Type B pancreatic cell (in vitro differentiated cells): ENCODE measurements around the gene MRPL40. TPM values are rescaled to one million over a fixed set of nuclear protein-coding genes. Genes with fewer than 3 reads are reported as not detected.

Source experiments
- DNase-seq: peaks from one replicate; pipeline ENCODE4 v3.0.0; 2021; ENCODE audit warnings: mixed read lengths; ENCODE audit not compliant: unreplicated experiment; ENCODE audit errors: extremely low spot score
- H3K27ac Mint-ChIP-seq: 2 replicates; pipeline ENCODE4 v1.8.0; 2021; ENCODE audit warnings: mild to moderate bottlenecking, mixed read lengths
- H3K27me3 Mint-ChIP-seq: 2 replicates; pipeline ENCODE4 v1.8.0; 2021; ENCODE audit warnings: mixed read lengths
- H3K36me3 Mint-ChIP-seq: 2 replicates; pipeline ENCODE4 v1.8.0; 2021; ENCODE audit warnings: mixed read lengths
- H3K4me1 Mint-ChIP-seq: one replicate; pipeline ENCODE4 v1.8.0; 2021; ENCODE audit warnings: mixed read lengths; ENCODE audit not compliant: unreplicated experiment
- H3K4me3 Mint-ChIP-seq: 2 replicates; pipeline ENCODE4 v1.8.0; 2021; ENCODE audit warnings: mild to moderate bottlenecking, mixed read lengths
- H3K9me3 Mint-ChIP-seq: 2 replicates; pipeline ENCODE4 v1.8.0; 2021; ENCODE audit warnings: mixed read lengths
- long read RNA-seq: library from polyadenylated mRNA; unstranded; transcript quantifications from one replicate; pipeline ENCODE4 v2.0.0, GENCODE V29; 2020
- total RNA-seq: library from RNA; stranded (reverse); gene quantifications from 2 replicates; pipeline ENCODE4 v1.2.1, GENCODE V29; 2021; ENCODE audit warnings: low replicate concordance
- TF ChIP-seq, protein P1 (sequence below): fragments of 200-600 bp; sonication (generic); conservative IDR thresholded peaks from 2 replicates; pipeline ENCODE4 v1.5.0; 2021; ENCODE audit warnings: antibody characterized with exemption, mild to moderate bottlenecking

The MRPL40 gene
- 21.4 and 24.7 TPM in 2 replicates for total RNA-seq
- long read RNA-seq, transcript MRPL40-201 (4 exons, 1,387 nt): major isoform, 19 of 23 reads
- long read RNA-seq, partial matches to known transcripts: 0 of 23 reads
- long read RNA-seq, other reads (novel, unspliced or antisense): 2 of 23 reads

DNA sequence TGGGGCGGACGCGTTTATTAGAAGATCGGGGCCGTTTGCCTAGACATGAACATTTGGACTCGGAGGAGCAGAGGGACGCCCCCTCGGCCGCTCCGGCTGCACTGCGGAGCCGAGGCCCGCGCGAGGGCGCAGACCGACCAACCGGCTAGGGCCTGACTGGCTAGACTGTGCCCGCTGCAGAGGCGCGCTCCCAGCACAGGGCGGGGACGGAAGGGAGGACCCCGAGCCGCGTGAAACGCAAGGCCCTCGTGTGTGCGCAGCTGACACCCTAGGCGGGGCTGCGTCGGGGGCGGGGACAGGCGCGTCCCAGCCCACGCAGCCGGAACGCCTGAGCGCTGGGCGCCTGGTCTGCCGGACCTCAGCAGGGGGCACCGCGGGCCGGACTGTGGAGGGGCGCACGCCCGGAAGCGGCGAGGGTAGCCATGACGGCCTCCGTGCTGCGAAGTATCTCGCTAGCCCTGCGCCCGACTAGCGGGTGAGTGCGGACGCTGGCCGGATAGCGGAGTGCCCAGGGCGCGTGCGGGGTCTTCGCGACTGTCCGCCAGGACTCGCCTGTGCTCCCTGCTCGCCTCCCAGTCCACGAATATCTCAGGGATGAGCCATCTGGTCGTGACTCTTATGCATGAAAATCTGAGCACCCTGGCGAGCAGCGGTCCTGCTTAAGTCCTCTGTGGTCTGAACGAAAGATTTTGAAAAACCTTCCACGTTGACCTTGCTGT, at the start of gene MRPL40:
Gene MRPL40, plus strand, starts transcription at position 413 of the 719 bp plus-strand sequence. Its CDS starts 10 bp downstream, at position 423.
- Mint-ChIP-seq H3K27ac (peak within 1 kb of the TSS; percentile 87), H3K36me3 (peaks cover 5% of the 10 kb centered on the region), H3K4me3 (peak within 1 kb of the TSS; percentile 94), H3K9me3 (no peaks in the 10 kb centered on the region), H3K4me1 (peaks cover 26% of the 10 kb centered on the region), H3K27me3 (no peaks in the 10 kb centered on the region)
- DNase-seq: peak; percentile 93
- TF ChIP-seq, protein P1, sequence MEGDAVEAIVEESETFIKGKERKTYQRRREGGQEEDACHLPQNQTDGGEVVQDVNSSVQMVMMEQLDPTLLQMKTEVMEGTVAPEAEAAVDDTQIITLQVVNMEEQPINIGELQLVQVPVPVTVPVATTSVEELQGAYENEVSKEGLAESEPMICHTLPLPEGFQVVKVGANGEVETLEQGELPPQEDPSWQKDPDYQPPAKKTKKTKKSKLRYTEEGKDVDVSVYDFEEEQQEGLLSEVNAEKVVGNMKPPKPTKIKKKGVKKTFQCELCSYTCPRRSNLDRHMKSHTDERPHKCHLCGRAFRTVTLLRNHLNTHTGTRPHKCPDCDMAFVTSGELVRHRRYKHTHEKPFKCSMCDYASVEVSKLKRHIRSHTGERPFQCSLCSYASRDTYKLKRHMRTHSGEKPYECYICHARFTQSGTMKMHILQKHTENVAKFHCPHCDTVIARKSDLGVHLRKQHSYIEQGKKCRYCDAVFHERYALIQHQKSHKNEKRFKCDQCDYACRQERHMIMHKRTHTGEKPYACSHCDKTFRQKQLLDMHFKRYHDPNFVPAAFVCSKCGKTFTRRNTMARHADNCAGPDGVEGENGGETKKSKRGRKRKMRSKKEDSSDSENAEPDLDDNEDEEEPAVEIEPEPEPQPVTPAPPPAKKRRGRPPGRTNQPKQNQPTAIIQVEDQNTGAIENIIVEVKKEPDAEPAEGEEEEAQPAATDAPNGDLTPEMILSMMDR: no peak

GRCh38 chr22:19383292-19383691, 49.1 kb upstream of the MRPL40 start:
- Mint-ChIP-seq H3K36me3 (peaks cover 8% of the 10 kb centered on the region), H3K27me3 (no peaks in the 10 kb centered on the region), H3K27ac (no peak overlapping the region), H3K4me3 (no peak overlapping the region), H3K9me3 (no peaks in the 10 kb centered on the region), H3K4me1 (no peaks in the 10 kb centered on the region)
- TF ChIP-seq, protein P1: no peak
- DNase-seq: peak; percentile 25

- peak; percentile 47 for DNase-seq
Observed at GRCh38 chr22:19385221-19385906, 47.0 kb upstream of the MRPL40 start.

DNA sequence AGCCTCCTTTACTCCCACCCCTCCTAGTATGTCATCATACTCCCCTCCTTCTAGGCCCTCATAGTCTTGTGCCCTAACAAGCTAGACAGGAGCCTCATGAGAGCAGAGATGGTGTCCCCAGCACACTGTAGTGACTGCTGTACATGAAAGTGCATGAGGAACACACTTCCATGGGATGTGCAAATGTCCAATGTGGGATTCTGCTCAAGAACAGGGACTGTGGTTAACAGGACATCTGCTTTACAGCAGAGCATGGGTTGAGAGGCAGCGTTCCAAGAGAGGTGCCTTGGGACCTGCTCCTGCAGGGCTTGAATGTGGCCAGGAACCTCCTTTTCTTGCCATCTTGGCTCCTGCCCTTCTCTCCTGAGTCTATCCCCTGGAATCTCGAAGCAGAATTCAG, 46.1 kb upstream of the MRPL40 start:
- peaks cover 13% of the 10 kb centered on the region for H3K36me3 Mint-ChIP-seq

More at GRCh38 chr22:19385221-19385906, 47.0 kb upstream of the MRPL40 start:
- no peaks in the 10 kb centered on the region for H3K27me3 Mint-ChIP-seq
- no peak overlapping the region for H3K27ac Mint-ChIP-seq
- no peaks in the 10 kb centered on the region for H3K4me1 Mint-ChIP-seq
- peaks cover 8% of the 10 kb centered on the region for H3K36me3 Mint-ChIP-seq
- no peaks in the 10 kb centered on the region for H3K9me3 Mint-ChIP-seq
- no peak overlapping the region for H3K4me3 Mint-ChIP-seq
- TF ChIP-seq, protein P1: no peak

DNA sequence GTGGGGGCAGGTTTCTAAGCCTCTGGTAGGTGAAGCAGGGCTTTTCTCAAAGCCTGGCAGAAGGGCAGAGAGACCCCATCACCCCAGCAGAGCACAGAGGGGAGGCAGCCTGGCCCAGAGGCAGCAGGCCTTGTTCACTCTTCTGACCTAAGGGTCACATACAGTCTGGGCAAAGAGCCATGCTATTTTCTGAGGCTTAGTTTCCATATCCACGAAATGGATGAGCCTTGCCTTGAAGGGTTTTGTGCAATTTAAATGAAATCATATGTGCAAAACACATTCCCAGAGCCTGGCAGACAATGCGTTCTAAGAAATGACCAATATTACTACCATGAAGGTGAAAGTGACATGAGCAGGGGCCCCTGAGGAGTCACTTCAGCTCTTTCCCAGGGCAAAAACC, 45.3 kb upstream of the MRPL40 start:
- Mint-ChIP-seq H3K27me3 (no peaks in the 10 kb centered on the region), H3K27ac (no peak overlapping the region), H3K4me1 (no peaks in the 10 kb centered on the region), H3K9me3 (no peaks in the 10 kb centered on the region), H3K36me3 (peaks cover 13% of the 10 kb centered on the region), H3K4me3 (no peak overlapping the region)
- TF ChIP-seq, protein P1: no peak
- DNase-seq: peak; percentile 44

More for the DNA sequence above, 46.1 kb upstream of the MRPL40 start:
- Mint-ChIP-seq H3K27ac (no peak overlapping the region), H3K4me3 (no peak overlapping the region), H3K9me3 (no peaks in the 10 kb centered on the region), H3K27me3 (no peaks in the 10 kb centered on the region), H3K4me1 (no peaks in the 10 kb centered on the region)
- TF ChIP-seq, protein P1: no peak
- peak; percentile 40 for DNase-seq
